ENCODE data around the gene CYB5D1.

GRCh38 chr17:7846765-7847661, 10.8 kb upstream of the CYB5D1 start:
- no peak for TF ChIP-seq CTCF (IDR thresholded peaks at IDR 0.05; ENCODE audit: insufficient read depth, low read length, poor library complexity, severe bottlenecking)
- no peak for TF ChIP-seq EZH2phosphoT487 (conservative IDR thresholded peaks at IDR 0.05; ENCODE audit: low read length)
